GM21447 (cell line): ENCODE results near the gene PTPRN2.
"Not testable (repeated sequence)": the region's sequence is repeated elsewhere in the genome, so short reads cannot be mapped to it uniquely, and the experiment has no call there.

ENCODE experiments used
- ATAC-seq: cut with Tn5 transposase; IDR thresholded peaks from one replicate; pipeline ENCODE4 v1.9.1; 2021; ENCODE audit not compliant: unreplicated experiment

The PTPRN2 gene

DNA sequence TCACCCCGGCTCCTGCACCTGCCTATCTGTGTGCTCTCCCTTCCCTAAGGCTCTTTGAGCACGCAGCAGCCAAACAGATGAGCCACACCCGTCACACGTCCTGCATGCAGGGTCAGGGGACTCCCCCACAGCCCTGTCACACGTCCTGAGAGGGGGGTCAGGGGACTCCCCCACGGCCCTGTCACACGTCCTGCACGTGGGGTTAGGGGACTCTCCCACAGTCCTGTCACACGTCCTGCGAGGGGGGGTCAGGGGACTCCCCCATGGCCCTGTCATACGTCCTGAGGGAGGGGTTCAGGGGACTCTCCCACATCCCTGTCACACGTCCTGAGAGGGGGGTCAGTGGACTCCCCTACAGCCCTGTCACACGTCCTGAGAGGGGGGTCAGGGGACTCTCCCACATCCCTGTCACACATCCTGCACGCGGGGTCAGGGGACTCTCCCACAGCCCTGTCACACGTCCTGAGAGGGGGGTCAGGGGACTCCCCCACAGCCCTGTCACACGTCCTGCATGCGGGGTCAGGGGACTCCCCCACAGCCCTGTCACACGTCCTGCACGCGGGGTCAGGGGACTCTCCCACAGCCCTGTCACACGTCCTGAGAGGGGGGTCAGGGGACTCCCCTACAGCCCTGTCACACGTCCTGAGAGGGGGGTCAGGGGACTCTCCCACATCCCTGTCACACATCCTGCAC lies 211.3 kb downstream of the PTPRN2 start:
- not testable (repeated sequence) for ATAC-seq

DNA sequence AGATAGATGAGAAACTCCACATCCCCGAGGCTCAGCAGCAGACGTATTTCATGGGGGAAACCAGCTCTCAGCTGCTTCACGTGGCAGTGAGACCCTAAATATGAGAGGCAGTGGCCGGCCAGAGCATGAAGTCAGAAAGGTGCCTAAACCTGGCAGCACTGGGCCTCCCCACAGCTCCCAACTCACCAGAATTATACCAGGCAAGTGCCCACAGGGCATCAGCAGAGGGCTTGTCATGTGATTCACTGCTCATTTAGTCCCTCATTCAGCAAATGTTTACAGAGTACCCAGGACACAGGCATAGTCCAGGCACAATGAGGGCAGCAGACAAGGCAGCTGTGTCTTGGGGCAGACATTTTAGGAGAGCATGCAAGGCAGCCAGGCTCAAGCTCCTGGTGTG lies 212.6 kb downstream of the PTPRN2 start:
- no peak for ATAC-seq

DNA sequence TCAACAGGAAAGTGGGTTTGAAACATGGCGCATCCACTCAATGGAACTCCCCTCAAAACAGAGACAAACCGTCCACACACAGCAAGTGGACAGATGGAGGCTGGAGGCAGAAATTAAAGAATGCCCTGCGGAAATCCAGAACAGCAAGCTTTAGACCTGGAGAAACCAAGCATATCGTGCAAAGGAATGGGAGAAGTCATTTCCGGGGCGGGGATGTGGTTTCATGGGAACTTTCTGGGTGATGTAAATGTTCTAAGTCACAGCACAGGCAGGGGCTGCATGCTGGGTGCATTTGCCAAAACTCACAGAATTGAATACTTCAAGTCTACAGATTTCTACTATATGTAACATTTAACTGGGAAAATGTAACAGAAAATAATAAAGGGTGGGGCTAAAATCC lies 213.0 kb downstream of the PTPRN2 start:
- ATAC-seq = no peak

DNA sequence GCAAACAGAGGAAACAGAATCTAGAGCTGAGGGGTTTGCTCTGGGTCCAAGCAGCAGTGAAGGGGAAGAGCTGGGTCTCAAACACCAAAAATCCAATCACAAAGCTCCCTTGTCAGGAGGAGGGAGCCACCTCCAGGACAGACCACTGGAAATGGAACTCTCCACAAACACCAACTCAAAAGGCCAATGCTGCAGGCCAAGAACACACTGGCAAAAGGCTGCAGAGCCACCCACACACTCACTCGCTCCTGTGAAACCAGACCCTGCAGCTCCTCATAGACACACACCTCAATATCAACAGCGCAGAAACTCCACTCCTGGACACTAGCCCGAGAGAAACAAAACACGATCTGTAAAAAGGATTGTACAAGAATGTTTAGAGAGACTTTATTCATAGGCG lies 213.5 kb downstream of the PTPRN2 start:
- no peak for ATAC-seq

DNA sequence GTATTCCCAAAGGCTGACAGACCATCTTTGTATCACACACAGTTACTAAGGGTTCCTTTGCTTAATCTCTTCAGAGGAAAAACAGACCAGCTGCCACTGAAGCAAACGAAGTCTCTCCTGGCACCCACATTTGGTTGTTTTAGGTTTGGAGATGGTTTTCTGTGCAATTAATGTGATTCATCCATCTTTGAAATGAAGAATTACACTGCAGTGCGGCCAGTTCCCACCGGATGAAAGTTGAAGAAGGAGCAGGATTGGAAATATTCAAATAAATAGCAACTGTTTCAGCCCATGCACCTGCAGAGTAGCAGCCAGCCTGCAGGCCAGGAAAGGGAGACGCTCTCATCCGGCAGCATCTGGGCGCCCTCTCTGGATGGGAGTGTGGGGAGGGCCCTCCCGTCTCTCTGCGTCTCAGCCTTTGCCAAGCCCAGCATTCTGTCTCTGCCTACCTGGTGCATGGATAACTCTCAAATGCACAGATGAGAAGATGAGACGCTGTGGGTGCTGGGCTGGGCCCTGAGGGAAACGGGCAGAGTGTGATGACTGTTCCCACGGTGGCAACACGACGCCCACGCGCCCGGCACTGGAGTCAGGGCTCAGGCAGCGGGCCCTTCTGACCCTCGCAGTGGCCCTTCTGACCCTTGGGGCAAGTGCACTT lies 214.0 kb downstream of the PTPRN2 start:
- ATAC-seq = no peak

DNA sequence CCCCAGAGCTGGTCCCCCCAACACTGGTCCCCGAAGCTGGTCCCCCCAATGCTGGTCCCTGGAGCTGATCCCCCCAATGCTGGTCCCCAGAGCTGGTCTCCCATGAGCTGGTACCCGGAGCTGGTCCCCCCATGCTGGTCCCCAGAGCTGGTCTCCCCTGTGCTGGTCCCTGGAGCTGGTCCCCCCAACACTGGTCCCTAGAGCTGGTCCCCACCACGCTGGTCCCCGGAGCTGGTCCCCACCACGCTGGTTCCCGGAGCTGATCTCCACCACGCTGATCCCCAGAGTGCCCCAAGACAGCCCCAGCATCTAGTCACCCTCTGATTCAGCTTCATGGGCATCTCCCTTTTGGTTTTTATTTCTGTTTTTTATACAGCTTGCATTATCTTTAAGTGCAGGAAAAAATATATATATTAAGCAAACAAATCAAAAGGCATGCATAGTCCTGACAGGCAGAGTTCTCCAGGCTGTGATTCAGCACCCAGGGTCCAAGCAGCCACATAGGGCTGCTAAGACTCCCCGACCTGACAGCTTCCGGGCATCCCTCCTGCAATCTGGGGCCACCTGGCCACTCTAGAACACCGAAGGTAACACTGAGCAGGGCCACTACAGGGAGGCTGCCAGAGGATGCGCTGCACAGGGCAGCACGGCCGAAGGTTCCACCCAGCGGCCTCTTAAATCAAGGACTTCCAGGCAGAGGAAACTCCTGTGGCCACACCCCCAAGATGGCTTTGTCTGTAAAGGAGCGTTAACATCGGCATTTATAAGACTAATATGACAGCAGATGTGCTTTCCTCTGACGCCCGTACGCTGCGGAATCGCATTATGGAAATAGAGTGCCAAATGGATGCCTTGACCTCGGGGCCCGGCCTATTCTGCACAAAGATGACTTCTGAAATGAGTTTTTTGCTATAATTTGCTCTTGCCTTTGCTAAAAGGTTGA lies 215.0 kb downstream of the PTPRN2 start:
- ATAC-seq = no peak

DNA sequence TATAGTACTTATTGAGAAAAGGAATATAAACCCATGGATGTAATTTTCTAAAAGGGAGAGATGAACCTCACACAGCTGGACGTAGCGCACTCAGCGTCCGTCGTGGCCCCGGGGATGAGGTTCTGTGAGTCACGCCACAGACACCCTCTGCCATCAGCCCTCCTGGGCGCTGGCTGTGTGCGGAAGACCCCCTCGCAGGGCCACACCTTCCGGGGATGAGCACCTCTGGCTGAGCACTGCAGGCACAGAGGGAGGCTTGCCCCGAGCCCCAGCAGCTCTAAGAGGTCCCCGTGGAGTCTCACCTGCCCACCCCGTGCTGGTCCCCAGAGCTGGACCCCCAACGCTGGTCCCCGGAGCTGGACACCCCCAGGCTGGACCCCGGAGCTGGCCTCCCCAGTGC lies 215.8 kb downstream of the PTPRN2 start:
- ATAC-seq = no peak

DNA sequence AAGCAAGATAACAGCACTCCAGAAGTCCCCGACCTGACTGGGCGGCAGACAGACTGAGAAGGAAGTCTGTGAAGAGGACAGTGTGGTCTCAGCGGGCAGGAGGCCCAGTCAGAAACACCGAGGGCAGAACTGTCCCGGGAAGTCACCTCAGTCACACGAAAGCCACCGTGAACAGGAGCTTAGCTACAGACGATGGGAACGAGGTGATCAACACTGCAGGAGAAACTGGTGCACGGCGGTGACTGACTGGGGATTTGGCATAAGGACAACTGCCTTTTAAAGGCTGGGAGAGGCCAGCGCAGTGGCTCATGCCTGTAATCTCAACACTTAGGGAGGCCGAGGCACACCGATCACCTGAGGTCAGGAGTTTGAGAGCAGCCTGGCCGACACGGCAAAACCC lies 217.8 kb downstream of the PTPRN2 start:
- ATAC-seq = no peak

DNA sequence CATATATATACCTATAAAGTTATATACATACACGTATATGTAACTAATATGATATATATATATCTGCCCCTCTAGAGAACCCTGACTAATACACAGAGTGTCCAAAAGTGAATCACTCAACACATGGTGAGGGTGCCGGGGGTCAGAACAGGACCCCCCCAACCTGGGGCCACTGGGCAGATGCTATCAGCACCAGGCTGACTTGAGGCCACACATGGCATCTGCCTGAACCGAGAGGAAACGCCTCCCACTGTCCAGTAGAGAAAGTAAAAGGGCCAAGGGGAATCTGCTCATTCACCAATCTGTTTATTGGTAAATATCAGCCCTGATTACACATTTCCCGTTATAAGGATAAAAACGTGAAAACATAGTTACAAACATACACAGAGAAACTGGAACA lies 218.3 kb downstream of the PTPRN2 start:
- ATAC-seq = no peak

DNA sequence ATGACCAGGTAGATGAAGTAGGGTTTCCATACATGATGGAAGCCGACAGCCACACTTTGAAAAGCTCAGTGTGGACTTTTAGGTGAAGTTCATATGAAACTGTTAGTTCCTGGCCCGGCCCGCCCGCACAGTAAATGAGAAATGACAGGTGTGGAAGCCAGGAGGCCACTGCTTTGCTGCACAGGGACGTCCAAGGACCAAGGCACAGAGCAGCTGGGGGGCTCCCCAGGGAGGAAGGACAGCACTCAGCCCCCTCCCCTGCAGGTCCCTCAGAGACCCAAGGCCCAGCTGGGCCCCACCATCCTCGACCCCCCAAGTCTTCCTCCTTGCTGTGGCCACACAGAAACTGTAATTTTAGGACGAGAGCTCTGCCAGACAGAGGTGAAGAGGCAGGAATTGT lies 219.2 kb downstream of the PTPRN2 start:
- ATAC-seq = no peak

DNA sequence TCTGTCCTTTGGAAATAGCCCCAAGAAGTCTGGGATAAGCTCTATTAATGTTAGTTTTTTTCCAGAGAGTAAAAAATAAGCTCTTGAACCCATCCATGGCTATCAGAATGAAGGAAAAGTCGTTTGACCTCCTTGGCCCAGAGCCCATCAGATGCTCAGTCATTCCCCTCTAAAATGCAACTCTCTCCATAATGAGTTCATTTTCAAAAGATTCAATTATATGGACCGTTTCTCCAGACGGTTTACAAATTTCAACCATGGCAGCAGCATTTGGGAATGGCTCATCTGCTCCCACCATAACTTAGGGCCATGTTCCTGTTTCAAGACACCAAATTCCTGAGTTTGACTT lies 220.0 kb downstream of the PTPRN2 start:
- ATAC-seq = no peak

DNA sequence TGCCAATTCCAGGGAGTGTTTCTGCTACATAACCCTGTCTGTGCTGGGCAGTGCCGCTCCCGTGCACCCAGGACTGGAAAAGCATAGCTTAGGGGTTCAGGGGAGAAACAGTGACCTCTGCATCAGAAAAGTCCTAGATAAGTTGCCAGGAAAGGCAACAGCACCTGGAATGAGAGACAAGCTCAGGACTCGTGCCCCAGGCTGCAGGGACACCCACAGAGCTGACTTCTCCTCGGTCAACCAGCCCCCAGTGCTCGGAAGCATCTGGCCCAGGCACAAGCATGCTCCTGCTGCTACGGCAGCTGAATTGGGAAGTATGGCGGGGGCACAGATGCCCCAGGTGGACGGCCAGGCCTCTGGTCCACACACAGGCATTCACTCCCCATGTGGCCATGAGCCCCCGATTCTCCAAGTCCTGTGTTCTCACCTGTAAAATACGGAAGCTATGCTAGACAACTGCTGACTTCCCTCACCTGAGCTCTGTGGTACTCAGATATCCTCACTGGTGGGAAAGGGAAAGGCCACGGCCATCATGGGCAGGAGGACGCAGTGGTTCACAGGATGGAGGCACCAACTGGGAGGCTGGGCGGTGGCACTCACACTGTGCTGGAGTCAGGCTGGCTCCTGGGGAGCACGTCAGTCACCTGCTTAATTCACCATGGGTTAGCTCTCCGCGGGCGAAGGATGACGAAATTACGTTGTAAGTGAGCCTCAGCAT lies 220.5 kb downstream of the PTPRN2 start:
- no peak for ATAC-seq

DNA sequence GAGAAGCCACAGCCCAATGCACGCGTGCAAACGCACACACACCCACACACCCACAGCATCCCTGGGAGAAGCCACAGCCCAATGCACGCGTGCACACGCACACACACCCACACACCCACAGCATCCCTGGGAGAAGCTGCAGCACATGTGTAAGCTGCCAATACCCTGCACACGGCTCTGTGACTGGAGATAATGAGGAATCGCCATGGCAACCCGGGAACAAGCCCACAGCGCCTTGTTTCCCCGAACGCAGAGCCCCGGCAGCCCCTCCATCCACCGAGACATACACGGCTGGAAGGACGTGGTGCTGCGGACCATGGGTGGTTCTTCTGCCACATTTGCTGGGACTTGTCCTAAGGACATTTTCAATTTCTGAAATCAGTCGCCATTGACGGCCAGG lies 221.3 kb downstream of the PTPRN2 start:
- ATAC-seq = no peak

DNA sequence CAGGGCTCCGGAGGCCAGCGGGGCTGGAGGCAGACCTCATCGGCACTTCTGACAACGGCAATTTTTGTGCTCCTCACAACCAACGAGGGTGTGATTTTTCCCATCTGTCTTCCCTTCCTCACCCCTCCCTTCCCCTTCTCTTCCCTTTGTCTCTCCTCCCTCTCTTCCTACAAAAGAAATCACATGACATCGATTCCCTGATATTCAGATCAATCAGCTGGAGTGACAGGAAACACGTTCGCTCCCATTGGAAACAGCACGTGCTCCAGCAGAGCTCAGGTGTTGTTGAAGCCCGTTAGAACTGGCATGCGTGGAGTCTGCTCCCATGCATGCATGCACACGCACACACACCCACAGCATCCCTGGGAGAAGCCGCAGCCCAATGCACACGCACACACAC lies 222.4 kb downstream of the PTPRN2 start:
- no peak for ATAC-seq

DNA sequence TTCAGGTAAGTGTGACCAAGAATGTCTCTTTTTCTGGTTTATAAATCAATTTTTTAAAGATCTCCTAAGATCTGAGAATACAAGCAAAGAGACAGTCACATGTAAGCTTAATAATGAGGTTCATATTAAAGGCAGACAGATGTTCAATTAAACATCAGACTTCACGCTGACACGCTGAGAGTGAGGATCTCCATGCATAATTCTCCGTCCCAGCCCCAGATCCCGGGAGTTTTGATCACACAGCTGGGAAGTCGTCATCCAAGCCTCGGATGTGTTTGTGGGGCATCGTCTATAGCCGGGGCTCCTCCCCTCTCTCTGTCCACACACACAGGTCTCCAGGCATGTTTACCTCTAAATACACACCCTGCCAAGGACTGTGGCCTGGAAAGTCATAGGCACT lies 223.2 kb downstream of the PTPRN2 start:
- ATAC-seq = no peak

DNA sequence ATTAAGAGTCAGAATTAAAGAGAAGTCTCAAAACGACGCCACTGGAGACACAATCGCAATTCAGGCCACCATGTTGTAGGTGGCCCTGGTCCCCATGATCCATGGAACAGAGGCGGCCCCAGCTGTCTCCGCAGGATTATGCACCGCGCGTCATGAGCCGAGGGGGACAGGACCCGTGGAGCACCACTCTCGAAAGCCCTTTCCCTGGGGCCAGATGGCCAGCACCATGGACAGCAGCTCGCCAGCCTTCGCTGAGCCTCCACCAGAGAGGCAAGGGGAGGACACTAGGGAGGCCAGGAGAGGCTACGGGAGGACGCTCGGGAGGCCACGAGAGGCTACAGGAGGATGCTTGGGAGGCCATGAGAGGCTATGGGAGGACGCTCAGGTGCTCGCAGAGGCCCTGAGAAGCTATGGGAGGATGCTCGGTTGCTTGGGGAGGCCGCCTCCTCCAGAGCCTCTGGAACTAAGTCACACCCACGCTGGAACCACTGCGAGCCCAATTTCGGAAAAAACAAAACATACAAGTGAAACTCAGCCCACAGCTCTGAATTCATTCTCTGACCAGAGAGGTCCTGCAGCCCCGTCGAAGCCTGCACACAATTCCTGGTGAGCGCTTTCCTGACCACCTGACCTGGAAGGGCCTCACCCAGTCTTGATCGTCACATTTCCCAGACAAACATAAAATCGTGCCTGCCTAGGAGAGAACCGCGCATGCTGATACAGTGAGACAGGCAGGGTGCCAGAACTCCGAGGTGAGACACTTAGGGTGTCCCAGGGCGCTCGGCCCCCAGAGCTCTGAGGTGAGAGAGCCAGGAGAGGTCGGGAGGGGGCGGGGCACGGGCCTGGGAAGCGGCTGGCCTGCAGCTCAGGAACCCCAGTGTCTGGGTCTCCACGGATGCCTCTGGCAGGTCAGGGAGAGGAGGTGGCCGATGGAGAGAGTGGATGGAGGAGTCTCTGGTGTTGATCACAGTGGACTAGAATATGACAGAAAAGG lies 224.4 kb downstream of the PTPRN2 start:
- ATAC-seq = no peak

DNA sequence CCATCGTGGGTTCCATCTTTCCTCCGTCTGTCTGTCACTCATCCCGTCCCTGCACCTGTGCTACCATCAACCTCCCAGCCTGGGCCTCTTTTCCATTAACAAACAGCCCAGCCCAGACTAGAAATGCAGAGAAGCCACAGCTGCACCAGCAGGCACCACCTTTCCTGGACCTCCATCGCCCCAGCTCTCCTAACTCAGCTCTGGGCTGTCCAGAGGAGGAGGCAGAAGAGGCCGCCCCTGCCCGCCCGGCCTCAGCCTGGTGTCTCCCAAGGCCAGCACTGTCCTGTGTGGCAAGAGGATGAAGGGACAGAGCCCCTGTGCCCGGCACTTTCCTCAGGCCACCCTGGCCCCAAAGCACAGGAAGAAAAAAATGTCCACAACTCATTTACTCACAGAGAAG lies 225.6 kb downstream of the PTPRN2 start:
- no peak for ATAC-seq

DNA sequence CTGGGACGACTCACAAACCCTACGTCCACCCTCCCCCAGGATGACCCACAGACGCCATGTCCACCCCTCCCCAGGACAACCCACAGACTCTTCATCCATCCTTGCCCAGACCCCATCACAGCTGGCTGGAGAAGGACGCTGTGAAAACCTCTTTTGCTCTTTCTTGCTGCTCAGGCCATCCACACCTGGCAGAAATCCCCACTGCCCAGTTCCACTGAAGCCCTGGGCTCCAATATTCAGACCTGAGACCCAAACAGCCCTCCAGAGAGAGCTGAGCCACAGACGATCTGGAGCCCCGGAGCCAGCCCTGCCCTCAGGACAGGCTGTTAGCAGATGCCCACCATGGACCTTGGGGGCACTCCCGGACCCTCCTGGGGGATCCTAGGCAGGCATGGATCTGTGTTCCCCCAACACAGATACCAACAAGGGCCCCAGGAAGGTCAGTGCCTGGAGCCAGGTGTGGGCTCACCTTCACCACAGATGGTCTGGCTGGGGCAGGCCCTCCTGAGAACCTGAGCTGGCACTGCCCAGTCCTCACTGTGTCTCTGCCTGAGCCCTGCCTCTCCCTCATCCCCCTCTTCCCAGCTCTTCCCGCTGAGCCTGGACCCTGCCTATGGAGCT lies 226.2 kb downstream of the PTPRN2 start:
- no peak for ATAC-seq

DNA sequence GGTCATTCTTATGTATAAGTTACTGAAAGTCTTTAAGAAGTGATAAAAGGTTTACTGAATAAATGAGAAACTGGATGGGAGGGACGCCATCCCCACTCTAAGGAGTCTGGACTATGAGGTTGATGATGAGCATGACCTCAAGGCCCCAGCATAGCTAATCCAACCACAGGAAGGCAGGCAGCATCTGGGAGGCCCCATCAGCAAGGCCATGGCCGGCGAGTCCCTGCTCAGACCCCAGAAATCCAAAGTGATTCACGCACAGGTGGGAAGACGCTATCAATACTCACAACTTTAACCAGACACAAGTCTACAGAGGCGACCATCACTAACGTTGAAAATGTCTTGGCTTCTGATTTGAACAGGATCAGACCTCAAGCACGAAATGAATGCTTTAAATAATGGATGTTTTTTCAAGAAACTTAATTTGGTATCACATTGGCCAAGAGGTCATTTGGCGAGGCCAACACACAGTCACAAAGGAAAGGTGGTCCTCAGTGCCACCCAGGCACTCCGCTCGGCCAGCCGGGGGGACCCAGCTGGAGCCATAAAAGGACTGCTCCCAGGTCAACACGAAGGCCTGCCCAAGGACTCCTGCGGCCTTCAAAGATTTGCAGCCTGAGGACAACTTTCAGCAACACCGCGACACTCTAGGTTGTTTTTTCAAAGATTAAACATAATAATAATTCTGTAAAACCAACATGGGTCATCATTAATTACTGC lies 228.5 kb downstream of the PTPRN2 start:
- no peak for ATAC-seq
